K562 (cell line): ENCODE data around the gene ZNF773. TPM values are rescaled to one million over a fixed set of nuclear protein-coding genes. Genes with fewer than 3 reads are reported as not detected.
A peak's percentile ranks its signal among the peaks of the same experiment; 100 is the strongest.
"Not testable (repeated sequence)": the region's sequence is repeated elsewhere in the genome, so short reads cannot be mapped to it uniquely, and the experiment has no call there.

Source experiments
- ATF1 ChIP-seq, 2 experiments: fragments of 450-650 bp in 1 of 2; IDR thresholded peaks; 2 replicates each; pipeline ENCODE4 v1.6.1; 2016; ENCODE audit warnings: missing compliant biosample characterization in 1 of 2, missing genetic modification characterization in 1 of 2
- GABPA ChIP-seq: fragments of 200-800 bp; sonication (Bioruptor generic); conservative IDR thresholded peaks from 2 replicates; pipeline ENCODE4 v1.6.1; 2016; ENCODE audit warnings: low read depth, missing genetic modification characterization, missing compliant biosample characterization
- HCFC1 ChIP-seq: IDR thresholded peaks from 2 replicates; pipeline ENCODE4 v1.6.1; 2012; ENCODE audit warnings: low read depth, low read length, improper control_type of control experiment
- HDAC1 ChIP-seq, 2 experiments: fragments of 450-650 bp; IDR thresholded peaks; 2 replicates each; pipeline ENCODE4 v1.6.1; 2016 to 2017; ENCODE audit warnings: inconsistent platforms in 1 of 2, mild to moderate bottlenecking in 1 of 2, moderate library complexity in 1 of 2
- LCOR ChIP-seq: sonication (generic); formaldehyde crosslinking; IDR thresholded peaks from 2 replicates; pipeline ENCODE4 v1.8.0; 2022; ENCODE audit warnings: mild to moderate bottlenecking, missing genetic modification reagents
- NFYB ChIP-seq: IDR thresholded peaks from 2 replicates; pipeline ENCODE4 v1.6.1; 2011; ENCODE audit warnings: mild to moderate bottlenecking, moderate library complexity; ENCODE audit not compliant: insufficient read length; ENCODE audit errors: extremely low read depth
- NRF1 ChIP-seq, 2 experiments: fragments of 450-650 bp; IDR thresholded peaks in 1 of 2; conservative IDR thresholded peaks in 1 of 2; 2 replicates each; pipeline ENCODE4 v1.6.1; 2014; ENCODE audit warnings: mild to moderate bottlenecking in 2 of 2
- PHF8 ChIP-seq: fragments of 200-600 bp; sonication (generic); IDR thresholded peaks from 2 replicates; pipeline ENCODE4 v1.6.1; 2012; ENCODE audit warnings: mixed run types, mild to moderate bottlenecking, inconsistent platforms, low read length, moderate library complexity, borderline replicate concordance
- POLR2G ChIP-seq: fragments of 200-400 bp; formaldehyde crosslinking; IDR thresholded peaks from 2 replicates; pipeline ENCODE4 v1.6.1; 2017; ENCODE audit warnings: low read depth, mild to moderate bottlenecking, antibody characterized with exemption, low read length, moderate library complexity
- RCOR1 ChIP-seq, 2 experiments: IDR thresholded peaks; 2 replicates each; pipeline ENCODE4 v1.6.1; 2012; ENCODE audit warnings: low read depth in 2 of 2, low read length in 2 of 2, borderline replicate concordance in 1 of 2, improper control_type of control experiment in 1 of 2
- ZBTB12 ChIP-seq: fragments of 250-450 bp; sonication (Bioruptor Pico); IDR thresholded peaks from 2 replicates; pipeline ENCODE4 v1.4.0; 2020
- ZBTB2 ChIP-seq: fragments of 450-650 bp; IDR thresholded peaks from 2 replicates; pipeline ENCODE4 v1.6.1; 2016; ENCODE audit warnings: antibody characterized with exemption
- ZBTB40 ChIP-seq, 2 experiments: fragments of 450-650 bp in 1 of 2; sonication (generic) in 1 of 2; formaldehyde crosslinking in 1 of 2; IDR thresholded peaks; 2 replicates each; pipeline versions ENCODE4 v1.7.1 to v1.9.0; 2016 to 2022; ENCODE audit warnings: inconsistent platforms in 1 of 2, mild to moderate bottlenecking in 1 of 2, missing genetic modification reagents in 1 of 2
- ZNF143 ChIP-seq: sonication (generic); formaldehyde crosslinking; IDR thresholded peaks from 2 replicates; pipeline ENCODE4 v1.9.0; 2022; ENCODE audit warnings: mild to moderate bottlenecking, missing genetic modification reagents
- polyA plus RNA-seq, 8 experiments: library from polyadenylated mRNA; depleted of rRNA in 4 of 8; stranded (reverse) in 5 of 8; unstranded in 3 of 8; fragments of >200 nt; fragmentation: Nextera tagmentation in 2 of 8; fragmentation: Illumina TruSeq in 1 of 8; extraction: Ambion mirVana in 2 of 8; extraction: Trizol in 1 of 8; gene quantifications; 2 replicates each; pipeline versions ENCODE4 v1.2.1 to v1.2.3, GENCODE V29; 2011 to 2014; ENCODE audit warnings: inconsistent platforms in 1 of 8, missing spikeins in 1 of 8
- total RNA-seq, 7 experiments: library from RNA; depleted of rRNA in 6 of 7; stranded (reverse); fragments of >200 nt in 6 of 7; fragmentation: Illumina TruSeq in 2 of 7; extraction: Trizol in 2 of 7; gene quantifications; 2 replicates each; pipeline versions ENCODE4 v1.2.1 to v1.2.3, GENCODE V29; 2011 to 2021; ENCODE audit warnings: low replicate concordance in 1 of 7

ZNF773 gene
- total and polyA plus RNA-seq, 9 of the 15 experiments (the other 6 are each of a cell fraction or from before 2014, with no cell fraction given), result 0.04 to 2.0 (median 0.45) TPM; not detected in 3

- TF ChIP-seq ATF1, ZBTB40 (CRISPR knock-in tag; IDR thresholded peaks at IDR 0.05): not testable (repeated sequence)
- TF ChIP-seq ATF1 (tag; IDR thresholded peaks at IDR 0.05) (peak; percentile 77), POLR2G (peak; percentile 49; the same call in 1 of the 2 replicates), HCFC1 (peak; percentile 86), PHF8 (peak; percentile 44; the same call in 1 of the 2 replicates), ZNF143 (CRISPR knock-in tag) (peak; percentile 79), GABPA (tag) (peak; percentile 93), ZBTB40 (IDR thresholded peaks at IDR 0.05) (peak; percentile 88), RCOR1 (IDR thresholded peaks at IDR 0.05; ENCODE audit: borderline replicate concordance in 1 of 2, low read depth in 2 of 2, low read length in 2 of 2) (peak in 1 of 2 experiments; percentile 64; a peak in 1 of 4 replicates), HDAC1 (IDR thresholded peaks at IDR 0.05) (peak in 1 of 2 experiments; percentile 90; a peak in 2 of 4 replicates), ZBTB12 (CRISPR knock-in tag) (peak; percentile 9; the same call in 1 of the 2 replicates), LCOR (CRISPR knock-in tag) (peak; percentile 78), NFYB (peak; percentile 31), NRF1 (conservative IDR thresholded peaks at IDR 0.05 in 1 of 2, IDR thresholded peaks at IDR 0.05 in 1 of 2) (peak; percentile 21 to 44; a peak in 3 of 4 replicates), ZBTB2 (peak; percentile 53; the same call in 1 of the 2 replicates)
Observed at GRCh38 chr19:57487477-57488298, 12.1 kb upstream of the ZNF773 start, which contains the start of gene ZNF419 (continued).
